ENCODE data around the gene C9orf78. TPM values are rescaled to one million over a fixed set of nuclear protein-coding genes. Genes with fewer than 3 reads are reported as not detected.

Gene C9orf78
- total and polyA plus RNA-seq, 9 of the 15 experiments (the other 6 are each of a cell fraction or from before 2014, with no cell fraction given): 94.6 to 266 (median 202) TPM

- TF ChIP-seq, protein P1, sequence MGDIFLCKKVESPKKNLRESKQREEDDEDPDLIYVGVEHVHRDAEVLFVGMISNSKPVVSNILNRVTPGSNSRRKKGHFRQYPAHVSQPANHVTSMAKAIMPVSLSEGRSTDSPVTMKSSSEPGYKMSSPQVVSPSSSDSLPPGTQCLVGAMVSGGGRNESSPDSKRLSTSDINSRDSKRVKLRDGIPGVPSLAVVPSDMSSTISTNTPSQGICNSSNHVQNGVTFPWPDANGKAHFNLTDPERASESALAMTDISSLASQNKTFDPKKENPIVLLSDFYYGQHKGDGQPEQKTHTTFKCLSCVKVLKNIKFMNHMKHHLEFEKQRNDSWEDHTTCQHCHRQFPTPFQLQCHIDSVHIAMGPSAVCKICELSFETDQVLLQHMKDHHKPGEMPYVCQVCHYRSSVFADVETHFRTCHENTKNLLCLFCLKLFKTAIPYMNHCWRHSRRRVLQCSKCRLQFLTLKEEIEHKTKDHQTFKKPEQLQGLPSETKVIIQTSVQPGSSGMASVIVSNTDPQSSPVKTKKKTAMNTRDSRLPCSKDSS (IDR thresholded peaks at IDR 0.05; ENCODE audit: low read depth, partially characterized antibody): no peak
- TF ChIP-seq ZNF518B (CRISPR knock-in tag; IDR thresholded peaks at IDR 0.05): no peak
- TF ChIP-seq RBM34 (IDR thresholded peaks at IDR 0.05; ENCODE audit: borderline replicate concordance, insufficient read depth, low read length): no peak
- no peak for TF ChIP-seq KHSRP (IDR thresholded peaks at IDR 0.05)
- 0 out of 2 replicates have a peak, but pooled peaks have one; percentile 52 for TF ChIP-seq ZNF696 (CRISPR knock-in tag; conservative IDR thresholded peaks at IDR 0.05)
- TF ChIP-seq GABPA (tag; conservative IDR thresholded peaks at IDR 0.05; ENCODE audit: low read depth): no peak
- no peak for TF ChIP-seq ZNF551 (CRISPR knock-in tag; IDR thresholded peaks at IDR 0.05)
- 0 out of 2 replicates have a peak, but pooled peaks have one; percentile 27 for TF ChIP-seq XRCC5 (IDR thresholded peaks at IDR 0.05; ENCODE audit: low read depth, low read length)
- TF ChIP-seq, protein P2, sequence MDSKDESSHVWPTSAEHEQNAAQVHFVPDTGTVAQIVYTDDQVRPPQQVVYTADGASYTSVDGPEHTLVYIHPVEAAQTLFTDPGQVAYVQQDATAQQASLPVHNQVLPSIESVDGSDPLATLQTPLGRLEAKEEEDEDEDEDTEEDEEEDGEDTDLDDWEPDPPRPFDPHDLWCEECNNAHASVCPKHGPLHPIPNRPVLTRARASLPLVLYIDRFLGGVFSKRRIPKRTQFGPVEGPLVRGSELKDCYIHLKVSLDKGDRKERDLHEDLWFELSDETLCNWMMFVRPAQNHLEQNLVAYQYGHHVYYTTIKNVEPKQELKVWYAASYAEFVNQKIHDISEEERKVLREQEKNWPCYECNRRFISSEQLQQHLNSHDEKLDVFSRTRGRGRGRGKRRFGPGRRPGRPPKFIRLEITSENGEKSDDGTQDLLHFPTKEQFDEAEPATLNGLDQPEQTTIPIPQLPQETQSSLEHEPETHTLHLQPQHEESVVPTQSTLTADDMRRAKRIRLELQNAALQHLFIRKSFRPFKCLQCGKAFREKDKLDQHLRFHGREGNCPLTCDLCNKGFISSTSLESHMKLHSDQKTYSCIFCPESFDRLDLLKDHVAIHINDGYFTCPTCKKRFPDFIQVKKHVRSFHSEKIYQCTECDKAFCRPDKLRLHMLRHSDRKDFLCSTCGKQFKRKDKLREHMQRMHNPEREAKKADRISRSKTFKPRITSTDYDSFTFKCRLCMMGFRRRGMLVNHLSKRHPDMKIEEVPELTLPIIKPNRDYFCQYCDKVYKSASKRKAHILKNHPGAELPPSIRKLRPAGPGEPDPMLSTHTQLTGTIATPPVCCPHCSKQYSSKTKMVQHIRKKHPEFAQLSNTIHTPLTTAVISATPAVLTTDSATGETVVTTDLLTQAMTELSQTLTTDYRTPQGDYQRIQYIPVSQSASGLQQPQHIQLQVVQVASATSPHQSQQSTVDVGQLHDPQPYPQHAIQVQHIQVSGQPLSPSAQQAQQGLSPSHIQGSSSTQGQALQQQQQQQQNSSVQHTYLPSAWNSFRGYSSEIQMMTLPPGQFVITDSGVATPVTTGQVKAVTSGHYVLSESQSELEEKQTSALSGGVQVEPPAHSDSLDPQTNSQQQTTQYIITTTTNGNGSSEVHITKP (IDR thresholded peaks at IDR 0.05; ENCODE audit: partially characterized antibody): no peak
- no peak for TF ChIP-seq ZZZ3 (IDR thresholded peaks at IDR 0.05)
- TF ChIP-seq ZNF583 (CRISPR knock-in tag; IDR thresholded peaks at IDR 0.05): peak; percentile 47; the same call in 1 of the 2 replicates
- no peak for TF ChIP-seq ETV6 (IDR thresholded peaks at IDR 0.05; ENCODE audit: borderline replicate concordance in 1 of 2, low read depth in 2 of 2, low read length in 1 of 2)
- TF ChIP-seq ETV6 (CRISPR knock-in tag; IDR thresholded peaks at IDR 0.05; ENCODE audit: borderline replicate concordance): no peak
- TF ChIP-seq, protein P3, sequence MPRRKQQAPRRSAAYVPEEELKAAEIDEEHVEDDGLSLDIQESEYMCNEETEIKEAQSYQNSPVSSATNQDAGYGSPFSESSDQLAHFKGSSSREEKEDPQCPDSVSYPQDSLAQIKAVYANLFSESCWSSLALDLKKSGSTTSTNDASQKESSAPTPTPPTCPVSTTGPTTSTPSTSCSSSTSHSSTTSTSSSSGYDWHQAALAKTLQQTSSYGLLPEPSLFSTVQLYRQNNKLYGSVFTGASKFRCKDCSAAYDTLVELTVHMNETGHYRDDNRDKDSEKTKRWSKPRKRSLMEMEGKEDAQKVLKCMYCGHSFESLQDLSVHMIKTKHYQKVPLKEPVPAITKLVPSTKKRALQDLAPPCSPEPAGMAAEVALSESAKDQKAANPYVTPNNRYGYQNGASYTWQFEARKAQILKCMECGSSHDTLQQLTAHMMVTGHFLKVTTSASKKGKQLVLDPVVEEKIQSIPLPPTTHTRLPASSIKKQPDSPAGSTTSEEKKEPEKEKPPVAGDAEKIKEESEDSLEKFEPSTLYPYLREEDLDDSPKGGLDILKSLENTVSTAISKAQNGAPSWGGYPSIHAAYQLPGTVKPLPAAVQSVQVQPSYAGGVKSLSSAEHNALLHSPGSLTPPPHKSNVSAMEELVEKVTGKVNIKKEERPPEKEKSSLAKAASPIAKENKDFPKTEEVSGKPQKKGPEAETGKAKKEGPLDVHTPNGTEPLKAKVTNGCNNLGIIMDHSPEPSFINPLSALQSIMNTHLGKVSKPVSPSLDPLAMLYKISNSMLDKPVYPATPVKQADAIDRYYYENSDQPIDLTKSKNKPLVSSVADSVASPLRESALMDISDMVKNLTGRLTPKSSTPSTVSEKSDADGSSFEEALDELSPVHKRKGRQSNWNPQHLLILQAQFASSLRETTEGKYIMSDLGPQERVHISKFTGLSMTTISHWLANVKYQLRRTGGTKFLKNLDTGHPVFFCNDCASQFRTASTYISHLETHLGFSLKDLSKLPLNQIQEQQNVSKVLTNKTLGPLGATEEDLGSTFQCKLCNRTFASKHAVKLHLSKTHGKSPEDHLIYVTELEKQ (CRISPR knock-in tag; IDR thresholded peaks at IDR 0.05): no peak
- TF ChIP-seq TARDBP (IDR thresholded peaks at IDR 0.05): no peak
Measured at GRCh38 chr9:129858167-129858962, 23.3 kb upstream of the C9orf78 start (continued).
